Gastrocnemius medialis (tissue), 4 donors: Measurements from ENCODE around the gene CDC37L1. TPM values are rescaled to one million over a fixed set of nuclear protein-coding genes. Genes with fewer than 3 reads are reported as not detected.

Experiments used
- ATAC-seq, 2 donors: fragments of 150-250 bp; one replicate each; pipeline ENCODE4 v1.9.1; 2016
- DNase-seq, 2 donors: peaks; one replicate each; pipeline ENCODE4 v3.0.0-alpha.2; 2019
- H3K27ac ChIP-seq, 4 donors: fragments of 200-600 bp; sonication (generic); 1 replicate in 1 of 4; 2 replicates in 3 of 4; pipeline ENCODE4 v1.5.1; 2016 to 2018; ENCODE audit warnings: mild to moderate bottlenecking in 2 of 4, moderate library complexity in 1 of 4
- H3K27me3 ChIP-seq, 3 donors: fragments of 200-600 bp; sonication (generic) in 2 of 3; 1 replicate in 1 of 3; 2 replicates in 2 of 3; pipeline versions ENCODE4 v1.5.1 to v1.6.0; 2016 to 2019; ENCODE audit warnings: mild to moderate bottlenecking in 1 of 3, moderate library complexity in 1 of 3
- H3K36me3 ChIP-seq, 2 donors: fragments of 200-600 bp; sonication (generic) in 1 of 2; one replicate each; pipeline ENCODE4 v1.5.1; 2017 to 2018
- H3K4me1 ChIP-seq, 2 donors: fragments of 200-600 bp; sonication (generic) in 1 of 2; one replicate each; pipeline ENCODE4 v1.5.1; 2016 to 2017; ENCODE audit warnings: mild to moderate bottlenecking in 2 of 2
- H3K4me3 ChIP-seq, 4 donors: fragments of 200-600 bp; sonication (generic) in 3 of 4; 1 replicate in 1 of 4; 2 replicates in 3 of 4; pipeline ENCODE4 v1.5.1; 2016 to 2019; ENCODE audit warnings: mild to moderate bottlenecking in 2 of 4
- H3K9me3 ChIP-seq, 3 donors: fragments of 200-600 bp; sonication (generic) in 2 of 3; 1 replicate in 1 of 3; 2 replicates in 2 of 3; pipeline ENCODE4 v1.5.1; 2016 to 2019
- CTCF ChIP-seq, 5 experiments: fragments of 450-650 bp in 3 of 5; fragments of 200-600 bp in 2 of 5; sonication (generic) in 2 of 5; IDR thresholded peaks in 4 of 5; conservative IDR thresholded peaks in 1 of 5; 1 replicate in 4 of 5; 2 replicates in 1 of 5; pipeline ENCODE4 v1.5.1; 2016 to 2019; ENCODE audit warnings: antibody characterized with exemption in 5 of 5, mild to moderate bottlenecking in 3 of 5, moderate library complexity in 3 of 5
- POLR2A ChIP-seq, 2 donors: fragments of 450-650 bp; IDR thresholded peaks; one replicate each; pipeline ENCODE4 v1.6.1; 2017; ENCODE audit warnings: antibody characterized with exemption in 2 of 2, mild to moderate bottlenecking in 2 of 2, moderate library complexity in 2 of 2
- in situ Hi-C, 4 donors: fragments of 200-750 bp; cut with MboI; loops; one replicate each; pipeline versions ENCODE4 v1.15.0 to v1.8.0; 2017; ENCODE audit warnings: low sequenced_read_pairs in 4 of 4
- intact Hi-C: fragments of 100-400 bp; cut with DNase I; formaldehyde crosslinking; loops from one replicate; pipeline ENCODE4 v1.15.1; 2023; ENCODE audit warnings: low total_unique reads
- total RNA-seq, 4 donors: library from RNA; depleted of rRNA; stranded (reverse); fragments of >200 nt; gene quantifications; one replicate each; pipeline versions ENCODE4 v1.1.0 to v1.2.3, GENCODE V29; 2016

The CDC37L1 gene
- total RNA-seq, 4 donors from 2014 or later: 91.1 to 157 (median 131) TPM

GRCh38 chr9:4701526-4701925, 22.2 kb downstream of the CDC37L1 start:
- Histone ChIP-seq H3K4me3 (no peak overlapping the region), H3K4me1 (peaks cover 0 to 6% of the 10 kb centered on the region in 2 donors), H3K27ac (peak overlapping the region in 2 of 4 donors; percentile 4 to 20), H3K9me3 (no peaks in the 10 kb centered on the region), H3K36me3 (peaks cover 0 to 84% of the 10 kb centered on the region in 2 donors), H3K27me3 (no peaks in the 10 kb centered on the region)
- ATAC-seq: no peak
- no peak for TF ChIP-seq CTCF (IDR thresholded peaks at IDR 0.05 in 4 of 5, conservative IDR thresholded peaks at IDR 0.05 in 1 of 5)
- no peak for TF ChIP-seq POLR2A (IDR thresholded peaks at IDR 0.05)
- DNase-seq: no peak
- in situ Hi-C loops: loop anchor here in 1 of 4 donors (25.0 kb wide), 1 partner anchor 111 kb away; no protein-coding TSS in a partner anchor
- intact Hi-C loops: no loop called here

GRCh38 chr9:4704129-4704528, 24.8 kb downstream of the CDC37L1 start:
- in situ Hi-C loops: loop anchor here in 1 of 4 donors (25.0 kb wide), 1 partner anchor 108 kb away; no protein-coding TSS in a partner anchor
- Histone ChIP-seq H3K4me3 (no peak overlapping the region), H3K4me1 (peaks cover 0 to 13% of the 10 kb centered on the region in 2 donors), H3K36me3 (peaks cover 5 to 75% of the 10 kb centered on the region in 2 donors), H3K27ac (no peak overlapping the region), H3K27me3 (no peaks in the 10 kb centered on the region), H3K9me3 (no peaks in the 10 kb centered on the region)
- DNase-seq: no peak
- intact Hi-C loops: no loop called here
- no peak for ATAC-seq
- no peak for TF ChIP-seq CTCF (IDR thresholded peaks at IDR 0.05 in 4 of 5, conservative IDR thresholded peaks at IDR 0.05 in 1 of 5)
- TF ChIP-seq POLR2A (IDR thresholded peaks at IDR 0.05): no peak

DNA sequence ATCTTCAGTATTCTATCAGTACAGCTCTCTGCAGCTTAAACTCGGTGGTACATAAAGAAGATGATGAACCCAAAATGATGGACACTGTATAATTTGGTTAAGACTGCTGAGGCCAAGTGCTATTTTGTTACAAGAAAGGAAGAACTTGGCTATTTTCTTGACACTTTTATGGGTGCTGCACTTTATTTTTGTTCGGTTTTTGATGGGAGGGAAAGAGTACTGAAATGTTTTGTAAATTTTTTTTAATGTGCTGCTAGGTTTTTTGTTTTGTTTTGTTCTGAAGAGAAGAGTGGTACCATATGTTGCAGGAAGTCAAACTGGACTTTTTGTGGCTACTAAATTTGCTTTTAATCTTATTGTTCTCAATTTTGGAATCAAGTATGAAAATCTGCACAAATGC, 26.7 kb downstream of the CDC37L1 start:
- Histone ChIP-seq H3K4me1 (peaks cover 0 to 13% of the 10 kb centered on the region in 2 donors), H3K36me3 (peaks cover 5 to 59% of the 10 kb centered on the region in 2 donors), H3K27me3 (no peaks in the 10 kb centered on the region), H3K9me3 (no peaks in the 10 kb centered on the region), H3K27ac (no peak overlapping the region), H3K4me3 (no peak overlapping the region)
- intact Hi-C loops: no loop called here
- TF ChIP-seq CTCF (IDR thresholded peaks at IDR 0.05 in 4 of 5, conservative IDR thresholded peaks at IDR 0.05 in 1 of 5): no peak
- TF ChIP-seq POLR2A (IDR thresholded peaks at IDR 0.05): no peak
- ATAC-seq (no peak), DNase-seq (no peak)
- in situ Hi-C loops: loop anchor here in 1 of 4 donors (25.0 kb wide), 1 partner anchor 106 kb away; no protein-coding TSS in a partner anchor

DNA sequence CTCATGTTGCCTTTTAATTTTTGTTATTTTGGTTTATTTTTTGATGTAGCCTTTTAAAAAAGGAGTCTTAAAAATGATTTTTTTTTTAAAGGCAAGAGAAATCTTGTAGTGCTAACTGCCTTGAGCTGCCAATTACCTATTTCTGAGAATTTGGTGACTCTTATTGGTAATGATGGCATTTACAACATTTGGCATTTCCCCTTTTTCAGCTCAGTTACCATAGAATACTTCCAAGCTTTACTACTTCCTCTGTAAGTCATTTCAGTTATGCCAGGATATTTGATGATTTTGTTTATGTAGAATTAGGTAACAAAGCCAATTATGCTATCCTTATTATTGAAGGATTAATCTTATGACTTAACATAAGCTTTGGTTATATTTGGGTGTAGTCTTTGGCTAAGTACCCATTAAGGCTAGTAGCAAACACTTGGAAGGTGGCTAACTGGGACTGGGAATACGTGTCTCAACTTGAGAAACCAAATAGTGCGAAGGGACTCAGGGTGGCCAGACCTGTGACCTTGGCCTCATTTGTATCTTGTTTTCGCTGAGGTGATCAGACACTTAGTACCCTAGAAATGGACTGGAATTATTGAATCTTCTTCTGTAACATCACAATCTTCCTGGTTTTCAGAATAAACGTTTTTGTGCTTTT, 27.7 kb downstream of the CDC37L1 start:
- no peak overlapping the region for H3K4me3 ChIP-seq
- peaks cover 5 to 48% of the 10 kb centered on the region in 2 donors for H3K36me3 ChIP-seq
- DNase-seq (no peak), ATAC-seq (no peak)
- TF ChIP-seq POLR2A (IDR thresholded peaks at IDR 0.05): no peak
- no peak for TF ChIP-seq CTCF (IDR thresholded peaks at IDR 0.05 in 4 of 5, conservative IDR thresholded peaks at IDR 0.05 in 1 of 5)
- in situ Hi-C loops: loop anchor here in 1 of 4 donors (25.0 kb wide), 1 partner anchor 105 kb away; no protein-coding TSS in a partner anchor
- no peaks in the 10 kb centered on the region for H3K9me3 ChIP-seq
- intact Hi-C loops: no loop called here
- no peaks in the 10 kb centered on the region for H3K27me3 ChIP-seq
- H3K27ac ChIP-seq: peak overlapping the region in 3 of 4 donors; percentile 32 to 39 (median 36)
- H3K4me1 ChIP-seq: peaks cover 0 to 7% of the 10 kb centered on the region in 2 donors
